Measurements from ENCODE around the gene ITGB8. TPM values are rescaled to one million over a fixed set of nuclear protein-coding genes. Genes with fewer than 3 reads are reported as not detected.

Gene ITGB8
- total RNA-seq, 1 experiment from 2014 or later, result 13.9 TPM

- intact Hi-C loops (cut with micrococcal nuclease), result no loop called here
- CTCF ChIA-PET, result no interaction called here
Measured at GRCh38 chr7:20376796-20377195, 46.1 kb downstream of the ITGB8 start.

GRCh38 chr7:20381406-20382034 lies 50.8 kb downstream of the ITGB8 start:
- peaks cover 27% of the 10 kb centered on the region for H3K4me1 ChIP-seq (ENCODE audit: insufficient read depth, low read length)
- CTCF ChIA-PET, result no interaction called here
- no peaks in the 10 kb centered on the region for H4K20me1 ChIP-seq (ENCODE audit: low read length)
- no peaks in the 10 kb centered on the region for H3F3A ChIP-seq (ENCODE audit: low read length, unreplicated experiment)
- TF ChIP-seq CTCF (conservative IDR thresholded peaks at IDR 0.05; ENCODE audit: low read depth, low read length), result no peak
- no peak for TF ChIP-seq EZH2 (IDR thresholded peaks at IDR 0.05; ENCODE audit: low read length, unreplicated experiment)
- no peak for TF ChIP-seq EZH2phosphoT487 (IDR thresholded peaks at IDR 0.05; ENCODE audit: borderline replicate concordance, low read length)
- no peak overlapping the region for H2AFZ ChIP-seq (ENCODE audit: low read length)
- H3K4me3 ChIP-seq (ENCODE audit: low read length), result no peak overlapping the region
- H3K9me3 ChIP-seq (ENCODE audit: low read length), result no peaks in the 10 kb centered on the region
- no peaks in the 10 kb centered on the region for H3K36me3 ChIP-seq (ENCODE audit: low read depth, low read length)
- BruUV-seq (replicated peaks), result no TSS peak
- DNase-seq (no peak), ATAC-seq (no peak)
- intact Hi-C loops (cut with micrococcal nuclease), result no loop called here
- H3K4me2 ChIP-seq (ENCODE audit: low read length), result no peak overlapping the region
- no peaks in the 10 kb centered on the region for H3K9me2 ChIP-seq (replicated peaks; ENCODE audit: low read length)
- POLR2A ChIA-PET (ENCODE audit: unreplicated experiment), result interaction anchor here (0.6 kb wide), 1 partner anchor 1873 kb away, joined by 3 read pairs; no protein-coding TSS in a partner anchor
- no peaks in the 10 kb centered on the region for H3K27me3 ChIP-seq (ENCODE audit: low read length)
- no peaks in the 10 kb centered on the region for H3K79me2 ChIP-seq (ENCODE audit: low read length)
- H3K27ac ChIP-seq (ENCODE audit: low read length), result no peak overlapping the region
- H3K9ac ChIP-seq (ENCODE audit: low read length), result no peak overlapping the region

More at GRCh38 chr7:20376796-20377195, 46.1 kb downstream of the ITGB8 start:
- Histone ChIP-seq H3K9me2 (replicated peaks; ENCODE audit: low read length) (no peaks in the 10 kb centered on the region), H3K27me3 (ENCODE audit: low read length) (no peaks in the 10 kb centered on the region), H3K9me3 (ENCODE audit: low read length) (no peaks in the 10 kb centered on the region), H3F3A (ENCODE audit: low read length, unreplicated experiment) (no peaks in the 10 kb centered on the region), H3K27ac (ENCODE audit: low read length) (no peak overlapping the region), H3K79me2 (ENCODE audit: low read length) (no peaks in the 10 kb centered on the region), H3K4me2 (ENCODE audit: low read length) (no peak overlapping the region), H3K4me3 (ENCODE audit: low read length) (no peak overlapping the region), H3K9ac (ENCODE audit: low read length) (no peak overlapping the region), H4K20me1 (ENCODE audit: low read length) (no peaks in the 10 kb centered on the region), H2AFZ (ENCODE audit: low read length) (no peak overlapping the region), H3K4me1 (ENCODE audit: insufficient read depth, low read length) (no peaks in the 10 kb centered on the region; the same call in 1 of the 2 replicates), H3K36me3 (ENCODE audit: low read depth, low read length) (no peaks in the 10 kb centered on the region)
- no TSS peak for BruUV-seq (replicated peaks)
- no peak for ATAC-seq
- POLR2A ChIA-PET (ENCODE audit: unreplicated experiment), result no interaction called here
- no peak for TF ChIP-seq EZH2 (IDR thresholded peaks at IDR 0.05; ENCODE audit: low read length, unreplicated experiment)
- TF ChIP-seq CTCF (conservative IDR thresholded peaks at IDR 0.05; ENCODE audit: low read depth, low read length), result no peak
- no peak for TF ChIP-seq EZH2phosphoT487 (IDR thresholded peaks at IDR 0.05; ENCODE audit: borderline replicate concordance, low read length)
- no peak for DNase-seq

GRCh38 chr7:20383351-20383750 lies 52.7 kb downstream of the ITGB8 start:
- H3K27ac ChIP-seq (ENCODE audit: low read length), result no peak overlapping the region
- H3K79me2 ChIP-seq (ENCODE audit: low read length), result no peaks in the 10 kb centered on the region
- H4K20me1 ChIP-seq (ENCODE audit: low read length), result no peaks in the 10 kb centered on the region
- peaks cover 27% of the 10 kb centered on the region for H3K4me1 ChIP-seq (ENCODE audit: insufficient read depth, low read length)
- BruUV-seq (replicated peaks), result no TSS peak
- H3F3A ChIP-seq (ENCODE audit: low read length, unreplicated experiment), result no peaks in the 10 kb centered on the region
- no peaks in the 10 kb centered on the region for H3K9me3 ChIP-seq (ENCODE audit: low read length)
- POLR2A ChIA-PET (ENCODE audit: unreplicated experiment), result no interaction called here
- peak; percentile 42; the same call in 1 of the 2 replicates for ATAC-seq
- no peak for TF ChIP-seq EZH2phosphoT487 (IDR thresholded peaks at IDR 0.05; ENCODE audit: borderline replicate concordance, low read length)
- no peak for TF ChIP-seq CTCF (conservative IDR thresholded peaks at IDR 0.05; ENCODE audit: low read depth, low read length)
- TF ChIP-seq EZH2 (IDR thresholded peaks at IDR 0.05; ENCODE audit: low read length, unreplicated experiment), result no peak
- no peaks in the 10 kb centered on the region for H3K9me2 ChIP-seq (replicated peaks; ENCODE audit: low read length)
- H3K27me3 ChIP-seq (ENCODE audit: low read length), result no peaks in the 10 kb centered on the region
- DNase-seq, result peak; percentile 30
- no peaks in the 10 kb centered on the region for H3K36me3 ChIP-seq (ENCODE audit: low read depth, low read length)
- intact Hi-C loops (cut with micrococcal nuclease), result no loop called here
- H3K9ac ChIP-seq (ENCODE audit: low read length), result no peak overlapping the region
- no peak overlapping the region for H3K4me3 ChIP-seq (ENCODE audit: low read length)
- CTCF ChIA-PET, result no interaction called here
- no peak overlapping the region for H2AFZ ChIP-seq (ENCODE audit: low read length)
- no peak overlapping the region for H3K4me2 ChIP-seq (ENCODE audit: low read length)
